Activated CD8-positive, alpha-beta memory T cell treated with anti-CD3 and anti-CD28 coated beads for 4 hours (primary cell): Measurements from ENCODE around the gene ZNF85.
"Not testable (repeated sequence)": the region's sequence is repeated elsewhere in the genome, so short reads cannot be mapped to it uniquely, and the experiment has no call there.

Experiments used
- DNase-seq, 2 donors: peaks; one replicate each; pipeline ENCODE4 v3.0.0-alpha.2; 2020; ENCODE audit warnings: low read depth in 2 of 2

ZNF85 gene

DNA sequence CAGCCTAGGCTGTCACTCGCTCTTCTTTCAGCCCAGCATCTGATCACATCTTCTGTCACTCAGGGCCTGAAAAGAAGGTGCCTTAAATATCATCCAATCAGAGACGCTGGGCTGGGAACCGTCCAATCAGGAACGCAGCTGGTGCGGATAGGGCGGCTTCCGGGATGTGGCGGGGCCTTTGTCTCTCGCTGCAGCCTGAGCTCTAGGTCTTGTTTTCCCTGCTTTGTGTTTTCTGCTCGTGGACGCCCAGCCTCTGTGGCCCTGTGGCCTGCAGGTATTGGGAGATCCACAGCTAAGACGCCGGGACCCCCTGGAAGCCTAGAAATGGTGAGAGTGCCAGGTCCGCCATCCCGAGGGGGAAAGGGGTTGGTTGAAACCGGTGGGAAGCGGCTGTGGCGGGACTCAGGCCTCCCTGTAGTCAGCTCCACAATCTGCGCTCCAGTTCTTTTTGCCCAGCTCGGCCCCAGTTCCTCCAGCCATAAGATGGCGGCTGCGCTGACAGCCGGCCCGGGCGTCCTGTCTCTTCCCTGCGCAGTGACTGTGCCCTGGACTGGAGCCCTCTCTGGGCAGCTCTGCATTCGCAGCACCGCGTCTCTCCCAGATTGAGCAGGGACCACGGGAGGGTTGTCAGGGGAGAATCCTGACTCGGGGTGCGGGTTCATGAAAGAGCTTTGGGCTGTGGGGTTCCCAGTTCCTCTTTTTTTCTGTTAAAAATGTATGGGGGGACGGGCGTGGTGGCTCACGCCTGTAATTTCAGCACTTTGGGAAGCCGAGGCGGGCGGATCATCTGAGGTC, at the start of gene ZNF85:
ZNF85 (plus strand) TSS at position 175 of the 795 bp plus-strand sequence; CDS start at position 325, 150 bp downstream.
- DNase-seq: peak; percentile 74 to 81

- no peak for DNase-seq
Observed at GRCh38 chr19:20879501-20879900, 43.5 kb upstream of the ZNF85 start.

DNA sequence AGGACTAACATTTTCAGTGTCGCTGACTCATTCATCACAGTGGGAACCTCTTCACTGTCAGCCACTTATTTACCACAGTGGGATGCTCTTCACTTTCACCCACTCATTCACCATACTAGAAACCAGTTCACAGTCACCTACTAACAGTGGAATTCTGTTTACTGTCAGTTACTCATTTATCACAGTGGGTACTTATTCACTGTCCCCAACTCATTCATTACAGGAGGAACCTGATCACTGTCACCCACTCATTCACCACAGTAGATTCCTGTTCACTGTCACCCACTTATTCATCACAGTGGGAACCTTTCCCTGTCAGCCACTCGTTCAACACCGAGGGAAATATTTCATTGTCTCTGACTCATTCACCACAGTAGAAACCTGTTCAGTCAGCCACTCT, 10.1 kb upstream of the ZNF85 start:
- DNase-seq: no peak

DNA sequence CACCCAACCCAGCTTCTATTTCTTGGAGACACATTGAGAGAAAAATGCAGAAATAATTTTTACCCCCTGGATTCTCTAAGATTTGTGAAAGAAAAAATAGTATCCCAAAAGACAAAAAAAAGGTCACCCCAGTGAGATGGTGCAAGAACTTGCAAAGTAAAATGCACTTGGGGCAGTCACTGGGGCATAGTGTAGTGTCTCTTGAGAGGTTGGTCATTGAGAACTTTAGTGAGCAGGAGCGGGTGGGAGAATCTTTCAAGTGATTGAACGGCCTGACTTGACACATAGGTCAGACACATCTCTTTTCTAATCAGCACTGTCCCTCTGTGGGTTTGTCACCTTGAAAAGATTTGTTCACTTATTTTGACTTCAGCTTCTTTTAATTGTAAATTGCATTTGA, 2.4 kb downstream of the ZNF85 start:
- DNase-seq: no peak

DNA sequence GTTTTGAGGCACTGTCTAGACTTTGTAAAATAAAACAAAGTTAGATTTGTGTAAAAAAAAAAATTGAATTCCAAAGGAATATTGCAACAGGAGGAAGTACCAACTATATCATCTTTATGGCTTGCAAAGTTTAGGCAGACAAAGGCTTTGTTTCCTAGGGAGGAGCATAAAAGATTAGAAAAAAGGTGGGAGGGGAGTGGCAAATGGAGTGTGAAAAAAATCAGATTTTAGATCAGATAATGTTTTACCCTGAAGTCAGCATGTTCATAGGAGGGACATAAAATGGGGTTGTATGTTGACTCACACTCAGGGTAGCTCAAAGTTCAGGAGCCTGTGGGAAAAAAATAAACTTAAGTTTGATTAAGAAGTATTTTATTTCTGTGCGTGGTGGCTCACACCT, 3.7 kb downstream of the ZNF85 start:
- DNase-seq: no peak

- DNase-seq: no peak
Observed at GRCh38 chr19:20928371-20928770, 5.3 kb downstream of the ZNF85 start.

GRCh38 chr19:20936322-20936947, 13.4 kb downstream of the ZNF85 start:
- DNase-seq: not testable (repeated sequence)

DNA sequence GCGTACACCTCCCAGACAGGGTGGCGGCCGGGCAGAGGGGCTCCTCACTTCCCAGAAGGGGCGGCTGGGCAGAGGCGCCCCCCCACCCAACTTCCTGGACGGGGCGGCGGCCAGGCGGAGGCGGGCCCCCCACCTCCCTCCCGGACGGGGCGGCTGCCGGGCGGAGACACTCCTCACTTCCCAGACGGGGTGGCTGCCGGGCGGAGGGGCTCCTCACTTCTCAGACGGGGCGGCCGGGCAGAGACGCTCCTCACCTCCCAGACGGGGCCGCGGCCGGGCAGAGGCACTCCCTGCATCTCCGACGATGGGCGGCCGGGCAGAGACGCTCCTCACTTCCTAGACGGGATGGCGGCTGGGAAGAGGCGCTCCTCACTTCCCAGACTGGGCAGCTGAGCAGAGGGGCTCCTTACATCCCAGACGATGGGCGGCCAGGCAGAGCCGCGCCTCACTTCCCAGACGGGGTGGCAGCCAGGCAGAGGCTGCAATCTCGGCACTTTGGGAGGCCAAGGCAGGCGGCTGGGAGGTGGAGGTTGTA, 29.6 kb downstream of the ZNF85 start:
- not testable (repeated sequence) for DNase-seq

- no peak for DNase-seq
Observed at GRCh38 chr19:20964798-20965197, 41.7 kb downstream of the ZNF85 start.

DNA sequence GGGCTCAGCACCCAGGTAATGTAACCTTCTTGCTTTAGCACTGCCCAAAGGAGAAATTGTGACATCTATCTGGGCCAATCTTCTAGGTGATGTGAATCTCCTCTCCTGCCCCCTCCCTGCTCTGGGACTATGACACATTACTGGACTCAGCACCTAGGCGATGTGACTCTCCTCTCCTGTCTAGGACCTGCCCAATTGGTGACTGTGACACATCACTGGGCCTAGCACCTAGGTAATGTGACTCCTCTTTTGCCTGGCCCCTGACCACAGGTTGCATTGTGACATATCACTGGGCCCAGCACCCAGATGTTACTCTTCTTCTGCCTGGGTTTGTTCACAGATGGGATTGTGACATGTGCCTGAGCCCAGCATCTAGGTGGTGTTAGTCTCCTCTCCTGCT, 45.0 kb downstream of the ZNF85 start:
- DNase-seq: no peak

DNA sequence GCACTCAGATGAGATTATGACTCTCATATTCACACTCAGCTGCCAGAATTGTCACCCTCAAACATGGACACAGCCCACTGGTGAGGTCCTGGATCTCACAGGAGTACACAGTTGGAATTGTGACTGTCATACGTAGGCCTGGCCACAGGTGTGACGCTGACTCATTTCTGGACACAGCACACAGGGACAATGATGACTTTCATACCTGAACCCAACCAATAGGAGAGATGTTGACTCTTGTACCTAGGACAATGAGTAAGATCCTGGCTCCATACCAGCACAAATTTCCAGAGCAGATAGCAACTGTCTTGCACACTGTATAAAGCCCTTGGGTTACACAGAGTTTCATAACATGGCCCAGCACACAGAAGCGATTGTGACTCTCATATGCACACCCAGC, 46.4 kb downstream of the ZNF85 start:
- no peak for DNase-seq

- no peak for DNase-seq
Observed at GRCh38 chr19:20969898-20970297, 46.8 kb downstream of the ZNF85 start.

GRCh38 chr19:20992788-20993187, 69.7 kb downstream of the ZNF85 start:
- DNase-seq: not testable (repeated sequence)

DNA sequence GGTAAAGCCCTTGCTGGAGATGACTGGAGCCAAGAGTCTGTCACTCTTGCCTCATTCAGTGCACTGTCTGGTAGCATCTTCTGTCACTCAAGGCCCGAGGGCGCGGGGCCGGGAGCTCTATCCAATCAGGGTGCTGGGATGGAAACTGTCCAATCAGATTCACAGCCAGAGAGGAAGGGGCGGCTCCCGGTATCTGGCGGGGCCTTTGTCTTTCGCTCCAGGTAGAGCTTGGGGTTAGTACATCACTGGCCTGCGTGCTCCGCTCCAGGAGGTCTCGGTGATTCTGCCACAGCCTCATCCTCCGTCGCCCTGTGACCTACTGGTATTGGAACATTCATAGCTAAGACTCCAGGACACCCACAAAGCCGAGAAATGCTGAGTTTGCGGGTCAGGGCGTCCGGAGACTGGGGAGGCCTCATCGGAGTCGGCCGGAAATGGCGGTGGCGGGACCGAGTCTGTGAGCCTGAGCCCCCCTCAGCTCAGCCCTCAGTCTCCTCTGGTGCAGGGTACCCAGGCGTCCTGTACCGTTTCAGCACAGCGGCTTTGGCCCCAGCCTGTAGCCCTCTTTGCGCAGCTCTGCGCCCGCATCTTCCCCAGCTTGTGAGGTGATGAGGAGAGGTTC, 76.8 kb downstream of the ZNF85 start:
- peak; percentile 57 to 77 for DNase-seq
